Measurements from ENCODE around the gene KMT5B. TPM values are rescaled to one million over a fixed set of nuclear protein-coding genes. Genes with fewer than 3 reads are reported as not detected.

Gene KMT5B
- total RNA-seq, 2 experiments from 2014 or later, result 18.7 to 21.9 TPM

GRCh38 chr11:68196219-68196618 is 16.9 kb downstream of the KMT5B start:
- Mint-ChIP-seq H3K27me3 (ENCODE audit: low read depth) (no peaks in the 10 kb centered on the region), H3K27ac (no peak overlapping the region), H3K4me3 (no peak overlapping the region), H3K4me1 (ENCODE audit: low read depth) (peaks cover 10% of the 10 kb centered on the region), H3K36me3 (ENCODE audit: low read depth) (peaks cover 4% of the 10 kb centered on the region), H3K9me3 (ENCODE audit: insufficient read depth) (no peaks in the 10 kb centered on the region)
- POLR2A ChIA-PET, result no interaction called here
- CTCF ChIA-PET, result interaction anchor here (3.6 kb wide), 1 partner anchor 13 kb away, joined by 17 read pairs; no protein-coding TSS in a partner anchor
- ATAC-seq (no peak), DNase-seq (no peak)

- Mint-ChIP-seq H3K27ac (no peak overlapping the region), H3K27me3 (ENCODE audit: low read depth) (no peaks in the 10 kb centered on the region), H3K4me1 (ENCODE audit: low read depth) (peaks cover 10% of the 10 kb centered on the region), H3K36me3 (ENCODE audit: low read depth) (peaks cover 4% of the 10 kb centered on the region), H3K4me3 (no peak overlapping the region), H3K9me3 (ENCODE audit: insufficient read depth) (no peaks in the 10 kb centered on the region)
- ChIA-PET CTCF (interaction anchor here (0.7 to 1.0 kb wide), 2 partner anchors 12 to 18 kb away, joined by 3 to 5 read pairs; no protein-coding TSS in a partner anchor), POLR2A (no interaction called here)
- DNase-seq (no peak), ATAC-seq (no peak)
These were observed 18.3 kb downstream of the KMT5B start for GRCh38 chr11:68194675-68195294.

DNA sequence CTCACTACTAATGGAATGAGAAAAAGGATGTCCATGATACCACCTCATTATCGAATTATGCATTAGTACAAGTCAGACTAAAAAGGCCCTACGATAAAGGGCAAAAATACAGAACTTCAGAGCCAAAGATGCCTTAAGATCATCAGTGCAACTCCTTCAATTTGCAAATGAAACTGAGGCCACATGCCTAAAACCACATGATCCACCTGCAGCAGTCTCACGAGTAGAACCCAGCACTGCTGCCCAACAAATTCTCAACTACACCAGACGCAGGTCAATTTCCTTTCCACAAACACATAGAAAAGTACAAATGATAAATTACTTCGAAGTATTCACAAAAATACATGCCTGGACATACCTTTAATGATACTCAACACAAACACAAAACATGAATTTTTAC is 20.1 kb downstream of the KMT5B start:
- DNase-seq (no peak), ATAC-seq (no peak)
- POLR2A ChIA-PET, result no interaction called here
- CTCF ChIA-PET, result interaction anchor here (1.9 kb wide), 1 partner anchor 17 kb away, joined by 7 read pairs; no protein-coding TSS in a partner anchor
- Mint-ChIP-seq H3K9me3 (ENCODE audit: insufficient read depth) (no peaks in the 10 kb centered on the region), H3K4me1 (ENCODE audit: low read depth) (peaks cover 6% of the 10 kb centered on the region), H3K27me3 (ENCODE audit: low read depth) (no peaks in the 10 kb centered on the region), H3K27ac (no peak overlapping the region), H3K36me3 (ENCODE audit: low read depth) (peaks cover 4% of the 10 kb centered on the region), H3K4me3 (no peak overlapping the region)

GRCh38 chr11:68191661-68192579 is 21.2 kb downstream of the KMT5B start:
- Mint-ChIP-seq H3K36me3 (ENCODE audit: low read depth) (peaks cover 9% of the 10 kb centered on the region), H3K27ac (no peak overlapping the region), H3K27me3 (ENCODE audit: low read depth) (no peaks in the 10 kb centered on the region), H3K4me1 (ENCODE audit: low read depth) (peaks cover 6% of the 10 kb centered on the region), H3K4me3 (no peak overlapping the region), H3K9me3 (ENCODE audit: insufficient read depth) (no peaks in the 10 kb centered on the region)
- ATAC-seq (no peak), DNase-seq (no peak)
- POLR2A ChIA-PET, result no interaction called here
- CTCF ChIA-PET, result interaction anchor here (1.9 kb wide), 1 partner anchor 18 kb away, joined by 7 read pairs; no protein-coding TSS in a partner anchor

GRCh38 chr11:68189888-68190287 is 23.2 kb downstream of the KMT5B start:
- Mint-ChIP-seq H3K4me3 (no peak overlapping the region), H3K9me3 (ENCODE audit: insufficient read depth) (no peaks in the 10 kb centered on the region), H3K36me3 (ENCODE audit: low read depth) (peaks cover 10% of the 10 kb centered on the region), H3K27ac (no peak overlapping the region), H3K4me1 (ENCODE audit: low read depth) (peaks cover 6% of the 10 kb centered on the region), H3K27me3 (ENCODE audit: low read depth) (no peaks in the 10 kb centered on the region)
- ChIA-PET POLR2A (interaction anchor here (1.6 kb wide), 1 partner anchor 14 kb away, joined by 3 read pairs; no protein-coding TSS in a partner anchor), CTCF (interaction anchor here (0.9 kb wide), 1 partner anchor 88 kb away, joined by 3 read pairs; no protein-coding TSS in a partner anchor)
- DNase-seq, result no peak
- ATAC-seq, result no peak

GRCh38 chr11:68189082-68189481 is 24.0 kb downstream of the KMT5B start:
- Mint-ChIP-seq H3K4me1 (ENCODE audit: low read depth) (peaks cover 6% of the 10 kb centered on the region), H3K36me3 (ENCODE audit: low read depth) (peaks cover 14% of the 10 kb centered on the region), H3K27me3 (ENCODE audit: low read depth) (no peaks in the 10 kb centered on the region), H3K4me3 (no peak overlapping the region), H3K27ac (no peak overlapping the region), H3K9me3 (ENCODE audit: insufficient read depth) (no peaks in the 10 kb centered on the region)
- ATAC-seq (no peak), DNase-seq (no peak)
- POLR2A ChIA-PET, result no interaction called here
- CTCF ChIA-PET, result no interaction called here

- ChIA-PET POLR2A (no interaction called here), CTCF (no interaction called here)
- Mint-ChIP-seq H3K4me3 (no peak overlapping the region), H3K4me1 (ENCODE audit: low read depth) (no peaks in the 10 kb centered on the region), H3K27me3 (ENCODE audit: low read depth) (no peaks in the 10 kb centered on the region), H3K9me3 (ENCODE audit: insufficient read depth) (no peaks in the 10 kb centered on the region), H3K27ac (no peak overlapping the region), H3K36me3 (ENCODE audit: low read depth) (peaks cover 16% of the 10 kb centered on the region)
- DNase-seq (no peak), ATAC-seq (no peak)
These were observed 27.0 kb downstream of the KMT5B start for GRCh38 chr11:68186061-68186460.

GRCh38 chr11:68181719-68182451 is 31.2 kb downstream of the KMT5B start:
- Mint-ChIP-seq H3K36me3 (ENCODE audit: low read depth) (peaks cover 24% of the 10 kb centered on the region), H3K4me3 (no peak overlapping the region), H3K27ac (no peak overlapping the region), H3K27me3 (ENCODE audit: low read depth) (no peaks in the 10 kb centered on the region), H3K4me1 (ENCODE audit: low read depth) (no peaks in the 10 kb centered on the region), H3K9me3 (ENCODE audit: insufficient read depth) (no peaks in the 10 kb centered on the region)
- POLR2A ChIA-PET, result no interaction called here
- CTCF ChIA-PET, result no interaction called here
- ATAC-seq (no peak), DNase-seq (no peak)

DNA sequence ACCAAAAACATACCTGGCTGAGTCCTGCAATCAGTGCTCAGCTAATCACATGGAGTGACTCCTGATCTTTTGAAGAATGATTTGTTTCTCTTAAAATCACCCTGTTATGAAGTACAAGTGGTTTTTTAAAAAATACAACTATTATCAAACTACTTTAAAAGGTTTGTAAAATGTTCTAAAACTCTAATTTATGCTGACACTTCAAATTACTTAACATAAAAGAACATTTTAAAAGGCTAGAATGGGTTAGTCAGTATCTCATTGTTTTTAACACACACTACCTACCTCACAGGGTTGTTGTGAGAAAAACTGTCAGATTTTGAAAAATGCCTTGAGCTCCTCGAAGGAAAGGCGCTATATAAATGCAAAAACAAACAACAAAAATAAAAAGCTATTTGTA is 33.2 kb downstream of the KMT5B start:
- DNase-seq (no peak), ATAC-seq (no peak)
- no peak overlapping the region for H3K27ac Mint-ChIP-seq
- no peaks in the 10 kb centered on the region for H3K9me3 Mint-ChIP-seq (ENCODE audit: insufficient read depth)
- no peak overlapping the region for H3K4me3 Mint-ChIP-seq
- H3K4me1 Mint-ChIP-seq (ENCODE audit: low read depth), result no peaks in the 10 kb centered on the region
- CTCF ChIA-PET, result interaction anchor here (1.3 kb wide), 1 partner anchor 78 kb away, joined by 3 read pairs; no protein-coding TSS in a partner anchor
- POLR2A ChIA-PET, result no interaction called here
- H3K36me3 Mint-ChIP-seq (ENCODE audit: low read depth), result peaks cover 22% of the 10 kb centered on the region
- H3K27me3 Mint-ChIP-seq (ENCODE audit: low read depth), result no peaks in the 10 kb centered on the region

- H3K27me3 Mint-ChIP-seq (ENCODE audit: low read depth), result no peaks in the 10 kb centered on the region
- ChIA-PET CTCF (no interaction called here), POLR2A (no interaction called here)
- no peak for DNase-seq
- H3K4me1 Mint-ChIP-seq (ENCODE audit: low read depth), result no peaks in the 10 kb centered on the region
- no peak overlapping the region for H3K27ac Mint-ChIP-seq
- H3K9me3 Mint-ChIP-seq (ENCODE audit: insufficient read depth), result no peaks in the 10 kb centered on the region
- peaks cover 24% of the 10 kb centered on the region for H3K36me3 Mint-ChIP-seq (ENCODE audit: low read depth)
- ATAC-seq, result no peak
- no peak overlapping the region for H3K4me3 Mint-ChIP-seq
These were observed 35.2 kb downstream of the KMT5B start for GRCh38 chr11:68177877-68178276.

GRCh38 chr11:68173926-68174325 is 39.2 kb downstream of the KMT5B start:
- DNase-seq, result no peak
- ChIA-PET POLR2A (no interaction called here), CTCF (no interaction called here)

More at GRCh38 chr11:68173926-68174325, 39.2 kb downstream of the KMT5B start:
- H3K9me3 Mint-ChIP-seq (ENCODE audit: insufficient read depth), result no peaks in the 10 kb centered on the region
- H3K4me3 Mint-ChIP-seq, result no peak overlapping the region
- H3K27ac Mint-ChIP-seq, result no peak overlapping the region
- ATAC-seq, result no peak
- no peaks in the 10 kb centered on the region for H3K4me1 Mint-ChIP-seq (ENCODE audit: low read depth)
- peaks cover 31% of the 10 kb centered on the region for H3K36me3 Mint-ChIP-seq (ENCODE audit: low read depth)
- no peaks in the 10 kb centered on the region for H3K27me3 Mint-ChIP-seq (ENCODE audit: low read depth)
